ENCODE results near the gene UNC5B.

Gene UNC5B

DNA sequence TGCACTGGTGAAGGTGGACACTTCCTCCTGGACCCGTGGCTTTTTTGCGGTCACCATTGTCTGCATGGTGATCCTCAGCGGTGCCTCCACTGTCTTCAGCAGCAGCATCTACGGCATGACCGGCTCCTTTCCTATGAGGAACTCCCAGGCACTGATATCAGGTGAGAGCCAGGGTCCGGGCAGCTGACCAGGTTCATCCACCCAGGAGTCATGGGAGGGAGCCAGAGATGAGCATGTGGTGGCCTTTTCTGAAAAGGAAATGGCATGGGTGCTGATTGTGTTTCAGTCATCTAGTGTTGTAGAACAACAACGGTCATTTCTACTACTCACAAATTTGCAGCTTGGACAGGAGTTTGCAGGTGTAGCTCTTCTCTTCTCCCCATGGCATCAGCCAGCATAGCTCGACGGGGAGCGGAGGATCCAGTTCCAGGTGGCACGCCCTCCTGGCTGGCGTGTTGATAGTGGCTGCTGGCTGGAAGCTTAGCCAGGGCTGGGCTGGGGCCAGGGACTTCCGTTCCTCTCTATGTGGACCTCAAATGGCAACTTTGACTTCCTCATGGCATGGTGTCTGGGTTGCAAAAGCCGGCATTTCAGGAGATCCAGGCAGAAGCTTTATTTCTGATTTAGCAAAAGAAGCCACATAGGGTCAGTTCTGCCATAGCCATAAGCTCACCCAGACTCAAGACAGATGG lies 139.4 kb downstream of the UNC5B start:
- H3K4me3 ChIP-seq (replicated peaks; ENCODE audit: low read depth, low read length): no peak overlapping the region
- TF ChIP-seq, protein P1, sequence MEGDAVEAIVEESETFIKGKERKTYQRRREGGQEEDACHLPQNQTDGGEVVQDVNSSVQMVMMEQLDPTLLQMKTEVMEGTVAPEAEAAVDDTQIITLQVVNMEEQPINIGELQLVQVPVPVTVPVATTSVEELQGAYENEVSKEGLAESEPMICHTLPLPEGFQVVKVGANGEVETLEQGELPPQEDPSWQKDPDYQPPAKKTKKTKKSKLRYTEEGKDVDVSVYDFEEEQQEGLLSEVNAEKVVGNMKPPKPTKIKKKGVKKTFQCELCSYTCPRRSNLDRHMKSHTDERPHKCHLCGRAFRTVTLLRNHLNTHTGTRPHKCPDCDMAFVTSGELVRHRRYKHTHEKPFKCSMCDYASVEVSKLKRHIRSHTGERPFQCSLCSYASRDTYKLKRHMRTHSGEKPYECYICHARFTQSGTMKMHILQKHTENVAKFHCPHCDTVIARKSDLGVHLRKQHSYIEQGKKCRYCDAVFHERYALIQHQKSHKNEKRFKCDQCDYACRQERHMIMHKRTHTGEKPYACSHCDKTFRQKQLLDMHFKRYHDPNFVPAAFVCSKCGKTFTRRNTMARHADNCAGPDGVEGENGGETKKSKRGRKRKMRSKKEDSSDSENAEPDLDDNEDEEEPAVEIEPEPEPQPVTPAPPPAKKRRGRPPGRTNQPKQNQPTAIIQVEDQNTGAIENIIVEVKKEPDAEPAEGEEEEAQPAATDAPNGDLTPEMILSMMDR (IDR thresholded peaks at IDR 0.05; ENCODE audit: low read depth, low read length, missing control alignments): no peak
- no peak for DNase-seq (ENCODE audit: extremely low read depth, low read depth)

Measured in HFF-Myc (cell line).